Muscle of back (tissue), 13 donors: ENCODE results near the gene NDUFA12. TPM values are rescaled to one million over a fixed set of nuclear protein-coding genes. Genes with fewer than 3 reads are reported as not detected.
A peak's percentile ranks its signal among the peaks of the same experiment; 100 is the strongest.
"Not testable (repeated sequence)": the region's sequence is repeated elsewhere in the genome, so short reads cannot be mapped to it uniquely, and the experiment has no call there.

Experiments used
- DNase-seq, 3 donors: peaks; one replicate each; pipeline versions ENCODE4 v3.0.0 to v3.0.0-alpha.2; 2013
- long read RNA-seq, 9 donors: transcript quantifications; one replicate each; lab custom pipeline, GENCODE V29; 2026
- polyA plus RNA-seq, 10 donors: library from polyadenylated mRNA; unstranded; fragments of 120-200 nt; gene quantifications; one replicate each; pipeline ENCODE4 v1.2.1, GENCODE V29; 2013; ENCODE audit not compliant: insufficient read length in 10 of 10

The NDUFA12 gene
- polyA plus RNA-seq: 100 to 1,000 TPM in 1 of 10 donors, 10 to 100 TPM in 9; 83.3 to 105 (median 90.0) TPM
- long read RNA-seq, donor 1, transcript NDUFA12-201 (4 exons, 635 nt): major isoform, 78 of 109 reads
- long read RNA-seq, donor 1, partial matches to known transcripts: 27 of 109 reads
- long read RNA-seq, donor 1, other reads (novel, unspliced or antisense): 0 of 109 reads
- long read RNA-seq, donor 2, transcript NDUFA12-201 (4 exons, 635 nt): major isoform, 87 of 122 reads
- long read RNA-seq, donor 2, partial matches to known transcripts: 30 of 122 reads
- long read RNA-seq, donor 2, other reads (novel, unspliced or antisense): 0 of 122 reads
- long read RNA-seq, donor 3: 0 reads
- long read RNA-seq, donor 4, transcript NDUFA12-206 (3 exons, 487 nt): minor isoform, 5 of 83 reads
- long read RNA-seq, donor 4, transcript NDUFA12-201 (4 exons, 635 nt): major isoform, 67 of 83 reads
- long read RNA-seq, donor 4, partial matches to known transcripts: 9 of 83 reads
- long read RNA-seq, donor 4, other reads (novel, unspliced or antisense): 0 of 83 reads
- long read RNA-seq, donor 5, transcript NDUFA12-201 (4 exons, 635 nt): major isoform, 110 of 163 reads
- long read RNA-seq, donor 5, partial matches to known transcripts: 41 of 163 reads
- long read RNA-seq, donor 5, other reads (novel, unspliced or antisense): 5 of 163 reads
- long read RNA-seq, donor 6, transcript NDUFA12-201 (4 exons, 635 nt): major isoform, 96 of 133 reads
- long read RNA-seq, donor 6, partial matches to known transcripts: 31 of 133 reads
- long read RNA-seq, donor 6, other reads (novel, unspliced or antisense): 0 of 133 reads
- long read RNA-seq, donor 7, transcript NDUFA12-201 (4 exons, 635 nt): major isoform, 62 of 79 reads
- long read RNA-seq, donor 7, partial matches to known transcripts: 14 of 79 reads
- long read RNA-seq, donor 7, other reads (novel, unspliced or antisense): 0 of 79 reads
- long read RNA-seq, donor 8, transcript NDUFA12-201 (4 exons, 635 nt): major isoform, 57 of 100 reads
- long read RNA-seq, donor 8, partial matches to known transcripts: 41 of 100 reads
- long read RNA-seq, donor 8, other reads (novel, unspliced or antisense): 0 of 100 reads
- long read RNA-seq, donor 9, transcript NDUFA12-201 (4 exons, 635 nt): major isoform, 10 of 13 reads
- long read RNA-seq, donor 9, partial matches to known transcripts: 0 of 13 reads
- long read RNA-seq, donor 9, other reads (novel, unspliced or antisense): 0 of 13 reads

DNA sequence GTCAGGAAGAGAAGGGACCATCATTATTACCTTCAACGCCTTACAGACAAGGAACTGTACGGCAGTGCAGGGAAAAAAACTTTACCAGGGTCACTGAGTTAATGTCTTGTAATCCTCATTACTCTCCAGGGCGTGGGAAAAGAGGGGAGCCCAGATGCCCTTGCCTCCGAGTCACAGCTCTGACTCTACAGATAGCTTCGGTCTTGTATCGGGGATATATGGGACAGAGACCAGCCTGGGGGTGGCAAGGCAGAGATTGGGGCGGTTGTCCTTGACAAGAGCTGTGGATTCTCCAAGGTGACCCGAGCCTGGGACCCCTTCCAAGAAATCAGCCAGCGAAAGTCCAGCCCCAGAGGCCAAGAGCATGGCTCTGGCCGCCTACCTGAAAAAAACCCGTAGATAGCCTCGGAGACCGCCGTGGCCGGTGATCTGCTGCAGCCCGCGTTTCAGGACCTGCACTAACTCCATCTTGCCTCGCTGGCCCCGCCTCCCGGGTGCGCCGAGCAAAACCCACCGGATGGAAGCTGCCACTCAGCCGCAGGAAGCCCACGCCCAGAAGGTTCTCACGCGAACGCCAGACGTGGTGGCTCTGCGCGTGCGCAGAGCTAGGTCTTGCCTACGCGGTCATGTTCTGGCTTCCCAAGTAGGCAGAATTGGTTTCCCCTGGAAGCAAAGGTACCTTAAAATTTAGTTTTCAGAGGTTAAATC, at the start of gene NDUFA12:
Gene NDUFA12 (minus strand): TSS at position 485 of the 708 bp plus-strand sequence. CDS start 17 bp downstream, at position 468.
- DNase-seq: peak; percentile 95 to 98 (median 98)

DNA sequence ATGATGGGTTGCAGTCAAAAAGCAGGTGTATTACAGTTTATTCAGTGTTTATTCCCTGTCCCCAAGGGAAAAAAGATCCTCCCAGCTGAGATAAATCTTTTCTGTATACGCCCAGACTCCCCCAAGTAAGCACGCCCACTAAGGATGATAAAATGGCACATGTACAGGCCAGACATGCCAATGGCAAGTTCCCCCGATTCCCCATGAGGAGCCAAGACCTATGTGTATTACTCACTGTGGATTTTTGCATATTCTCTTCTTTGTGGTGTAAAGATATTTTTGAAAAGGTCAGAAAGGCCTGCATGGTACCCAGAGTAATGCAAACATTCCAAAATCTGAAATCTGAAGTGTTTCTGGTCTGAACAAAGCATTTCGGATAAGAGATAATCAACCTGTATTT, 47.7 kb upstream of the NDUFA12 start:
- DNase-seq: no peak

DNA sequence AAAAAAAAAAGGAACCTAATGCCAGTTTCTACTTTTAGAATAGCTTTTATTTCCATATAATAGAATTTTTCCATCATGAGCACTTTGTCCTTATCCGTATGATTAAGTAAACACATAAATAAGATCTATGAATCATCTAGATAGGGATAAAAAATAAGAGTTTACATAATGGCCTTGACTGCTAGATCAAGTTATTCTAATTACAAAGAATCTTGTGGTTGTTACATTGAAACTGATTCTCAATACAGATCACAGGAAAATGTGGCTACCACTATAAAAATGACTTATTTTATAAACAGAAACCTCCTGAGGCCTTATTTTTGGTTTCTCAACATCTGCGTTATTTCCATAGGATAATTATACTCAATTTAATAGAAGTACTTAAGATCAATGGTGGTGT, 34.4 kb upstream of the NDUFA12 start:
- DNase-seq: no peak

DNA sequence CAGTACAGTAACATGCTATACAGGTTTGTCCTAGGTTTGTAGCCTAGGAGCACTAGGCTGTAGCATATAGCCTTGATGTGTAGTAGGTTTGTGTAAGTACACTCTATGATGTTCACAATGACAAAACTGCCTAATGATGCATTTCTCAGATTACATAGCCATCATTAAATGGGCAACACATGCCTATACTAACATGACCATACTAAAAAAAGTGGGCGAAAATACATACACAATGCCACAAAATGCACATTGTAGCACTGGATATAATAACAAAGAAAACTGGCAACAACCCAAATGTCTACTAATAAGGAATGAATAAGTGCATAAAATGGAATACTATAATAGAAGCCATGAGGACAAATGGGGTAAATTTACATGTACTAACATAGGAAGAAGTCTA, 31.3 kb upstream of the NDUFA12 start:
- DNase-seq: no peak

DNA sequence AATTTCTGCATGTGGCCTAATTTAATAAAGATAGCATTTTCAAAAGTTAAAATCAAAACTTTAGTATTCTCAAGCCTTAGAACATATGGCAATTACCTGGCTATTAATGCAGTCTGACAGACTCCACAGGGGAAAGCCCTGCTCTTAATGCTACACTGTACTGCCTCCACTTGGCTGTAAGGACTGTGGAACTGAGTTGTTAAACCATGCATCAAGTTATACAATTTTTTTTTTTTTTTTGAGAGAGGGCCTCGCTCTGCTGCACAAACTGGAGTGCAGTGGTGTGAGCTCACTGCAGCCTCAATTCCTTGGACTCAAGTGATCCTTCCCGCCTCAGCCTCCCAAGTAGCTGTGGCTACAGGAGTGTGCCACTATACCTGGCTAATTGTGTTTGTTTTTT, 19.0 kb upstream of the NDUFA12 start:
- no peak for DNase-seq

DNA sequence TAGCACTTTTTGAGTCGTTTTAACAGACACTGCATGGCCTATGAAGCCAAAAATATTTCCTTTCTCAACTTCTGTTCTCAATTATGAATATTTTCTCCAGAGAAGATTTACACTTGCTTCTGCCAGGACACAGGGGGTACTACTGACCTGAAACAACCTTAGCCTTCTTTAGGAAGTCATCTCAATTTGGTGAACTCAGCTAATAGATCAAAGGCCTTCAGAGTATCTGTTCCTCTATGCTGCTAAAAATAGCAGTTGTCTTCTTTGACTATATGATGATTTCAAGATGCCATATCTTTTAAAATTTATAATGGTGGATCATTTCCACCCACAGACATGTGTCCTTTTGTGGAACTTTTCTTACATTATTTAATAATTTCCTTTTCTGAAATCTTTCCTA, 14.0 kb upstream of the NDUFA12 start:
- DNase-seq: no peak

DNA sequence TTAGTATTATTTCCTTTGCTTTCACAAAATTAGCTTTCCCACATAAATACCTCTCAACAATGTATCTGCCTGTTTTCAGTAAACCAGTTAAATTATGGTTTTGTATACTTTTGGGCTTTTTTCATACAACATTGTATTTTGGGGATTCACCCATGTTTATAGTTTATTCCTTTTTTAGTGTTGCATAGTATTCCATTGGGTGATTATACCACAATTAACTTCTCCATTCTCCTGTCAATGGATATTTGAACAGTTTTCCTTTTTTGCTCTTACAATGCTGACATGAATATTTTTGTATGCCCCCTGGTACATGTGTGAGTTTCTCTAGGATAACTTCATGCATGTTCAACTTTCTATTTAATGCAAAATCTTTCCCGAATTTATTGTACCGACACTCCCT, 12.6 kb upstream of the NDUFA12 start:
- DNase-seq: no peak

DNA sequence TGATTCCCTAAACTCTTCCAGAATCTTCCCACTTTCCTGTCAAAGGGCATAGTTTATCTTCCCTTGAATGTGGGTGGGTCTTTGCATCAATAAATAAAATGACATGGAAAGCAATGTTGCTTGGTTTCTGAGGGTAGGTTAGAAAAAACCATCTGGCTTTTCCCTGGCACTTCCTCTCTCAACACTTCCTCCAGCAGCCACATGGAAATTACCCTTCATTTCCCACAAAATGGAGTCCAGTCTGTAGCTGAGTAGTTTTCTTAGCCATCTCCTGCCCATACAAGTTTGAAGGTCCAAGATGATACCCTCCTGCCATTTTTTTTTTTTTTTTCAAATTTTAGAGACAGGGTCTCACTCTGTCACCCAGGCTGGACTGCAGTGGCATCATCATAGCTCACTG, 11.1 kb upstream of the NDUFA12 start:
- DNase-seq: no peak

DNA sequence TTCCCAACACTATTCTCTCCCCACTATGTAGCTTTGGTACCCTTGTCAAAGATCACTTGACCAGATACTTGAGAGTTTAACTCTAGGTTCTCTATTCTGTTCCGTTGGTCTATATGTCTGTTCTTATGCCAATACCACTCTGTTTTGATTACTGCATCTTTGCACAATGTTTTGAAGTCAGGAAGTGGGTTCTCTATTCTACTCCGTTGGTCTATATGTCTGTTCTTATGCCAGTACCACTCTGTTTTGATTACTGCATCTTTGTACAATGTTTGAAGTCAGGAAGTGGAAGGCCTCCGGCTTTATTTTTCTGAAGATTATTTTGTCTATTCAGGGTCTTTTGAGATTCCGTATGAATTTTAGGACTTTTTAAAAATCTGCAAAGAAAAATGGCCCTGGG, 2.7 kb upstream of the NDUFA12 start:
- DNase-seq: no peak

DNA sequence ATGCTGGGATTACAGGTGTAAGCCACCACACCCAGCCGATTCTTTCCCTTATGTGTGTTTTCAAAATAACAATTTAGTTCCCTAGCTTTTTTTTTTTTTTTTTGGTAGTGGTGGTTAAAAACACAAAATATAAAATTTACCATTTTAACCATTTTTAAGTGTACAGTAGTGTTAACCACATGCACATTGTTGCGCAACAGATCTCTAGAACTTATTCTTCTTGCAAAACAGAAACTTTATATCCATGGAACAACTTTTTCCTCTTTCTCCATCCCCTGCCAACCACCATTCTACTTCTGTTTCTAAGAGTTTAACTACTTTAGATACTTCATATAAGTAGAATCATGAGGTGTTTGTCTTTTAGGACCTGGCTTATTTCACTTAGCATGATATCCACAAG, 1.1 kb upstream of the NDUFA12 start:
- no peak for DNase-seq

DNA sequence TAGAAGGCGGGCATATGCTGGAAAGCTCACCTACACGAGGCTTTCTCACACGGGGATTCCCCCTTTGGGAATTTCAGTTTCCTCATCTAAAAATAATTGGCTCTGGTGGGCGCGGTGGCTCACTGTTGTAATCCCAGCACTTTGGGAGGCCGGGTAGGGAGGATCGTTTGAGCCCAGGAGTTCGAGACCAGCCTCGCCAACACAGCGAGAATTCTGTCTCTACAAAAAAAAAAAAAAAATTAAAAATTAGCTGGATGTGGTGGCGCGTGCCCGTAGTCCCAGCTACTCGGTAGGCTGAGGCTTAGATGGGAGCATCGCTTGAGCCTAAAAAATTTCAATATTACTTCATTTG, 400 bp upstream of the NDUFA12 start:
- DNase-seq: no peak

DNA sequence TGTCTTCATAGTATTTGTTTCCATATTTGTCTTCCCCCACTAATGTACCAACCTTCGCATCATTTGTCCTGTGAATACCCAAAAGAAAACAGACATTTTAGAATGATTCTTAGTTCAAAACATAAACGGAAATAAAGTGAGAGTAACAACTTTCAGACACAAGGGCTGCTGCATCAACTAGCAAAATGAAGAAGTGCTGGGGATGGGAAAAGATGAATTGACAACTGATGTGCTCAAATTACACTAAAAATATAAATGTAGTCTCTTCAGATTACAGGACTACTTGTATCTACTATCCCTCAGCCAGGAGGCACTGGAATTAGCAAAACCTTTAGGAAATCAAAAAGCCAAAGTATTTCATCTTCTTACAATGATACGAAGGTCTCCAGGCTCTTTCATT, 743 bp downstream of the NDUFA12 start:
- no peak for DNase-seq

DNA sequence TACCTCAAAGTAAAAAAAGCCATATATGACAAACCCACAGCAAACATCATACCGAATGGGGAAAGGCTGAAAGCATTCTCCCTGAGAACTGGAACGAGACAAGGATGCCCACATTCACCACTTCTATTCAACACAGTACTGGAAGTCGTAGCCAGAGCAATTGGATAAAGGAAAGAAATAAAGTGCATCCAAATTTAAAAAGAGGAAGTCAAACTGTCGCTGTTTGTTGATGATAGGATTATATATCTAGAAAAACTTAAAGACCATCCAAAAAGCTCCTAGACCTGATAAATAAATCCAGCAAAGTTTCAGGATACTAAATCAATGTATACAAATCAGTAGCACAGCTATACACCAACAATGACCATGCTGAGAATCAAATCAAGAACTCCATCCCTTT, 5.2 kb downstream of the NDUFA12 start:
- DNase-seq: no peak

DNA sequence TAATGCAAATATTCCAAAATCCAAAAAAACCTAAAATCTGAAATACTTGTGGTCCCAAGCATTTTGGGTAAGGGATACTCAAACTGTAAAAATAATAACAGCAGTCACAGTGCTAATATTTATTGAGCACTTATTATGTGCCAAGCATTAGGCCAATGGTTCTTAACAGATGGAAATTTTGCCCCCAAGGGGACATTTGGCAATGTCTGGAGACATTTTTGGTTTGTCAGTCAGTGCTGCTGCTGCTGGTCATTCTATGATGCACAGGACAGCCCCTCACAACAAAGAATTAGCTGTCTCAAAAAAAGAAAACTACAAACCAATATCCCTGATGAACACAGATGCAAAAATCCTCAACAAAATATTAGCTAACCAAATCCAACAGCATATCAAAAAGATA, 5.8 kb downstream of the NDUFA12 start:
- no peak for DNase-seq

DNA sequence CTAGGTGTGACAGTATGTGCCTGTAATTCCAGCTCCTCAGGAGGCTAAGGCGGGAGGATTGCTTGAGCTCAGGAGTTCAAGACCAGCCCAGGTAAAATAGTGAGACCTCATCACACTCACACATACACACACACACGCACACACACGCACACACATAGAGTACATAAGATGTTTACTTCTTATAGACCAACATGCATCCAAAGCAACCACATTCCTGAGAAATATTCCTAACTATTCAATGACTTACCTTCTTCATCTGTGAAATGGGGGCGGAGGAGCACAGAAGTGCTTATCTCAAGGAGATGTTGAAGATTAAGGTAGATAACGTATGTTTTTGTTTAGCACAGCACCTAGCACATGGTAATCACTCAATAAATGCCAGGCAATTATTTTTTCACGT, 6.4 kb downstream of the NDUFA12 start:
- DNase-seq: no peak

DNA sequence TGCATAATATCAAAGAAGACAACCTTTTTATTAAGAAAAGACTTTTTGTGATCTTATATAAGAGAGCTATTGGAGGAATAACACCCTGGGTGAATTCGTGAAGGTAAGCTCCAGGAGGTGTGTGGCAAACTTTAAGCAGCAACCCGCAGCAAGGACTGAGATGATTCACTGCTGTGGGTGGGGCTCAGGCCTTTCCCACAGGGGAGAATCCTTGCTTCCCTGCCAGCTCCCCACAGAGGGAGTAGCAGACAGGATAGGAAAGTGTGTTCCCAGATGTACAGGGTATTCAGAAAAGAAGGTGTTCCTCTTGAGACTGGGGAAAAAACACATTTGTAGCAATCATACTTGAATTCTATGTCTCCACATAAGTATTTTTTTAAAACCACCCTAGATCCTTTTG, 9.2 kb downstream of the NDUFA12 start:
- peak in 1 of 3 donors; percentile 7 for DNase-seq

DNA sequence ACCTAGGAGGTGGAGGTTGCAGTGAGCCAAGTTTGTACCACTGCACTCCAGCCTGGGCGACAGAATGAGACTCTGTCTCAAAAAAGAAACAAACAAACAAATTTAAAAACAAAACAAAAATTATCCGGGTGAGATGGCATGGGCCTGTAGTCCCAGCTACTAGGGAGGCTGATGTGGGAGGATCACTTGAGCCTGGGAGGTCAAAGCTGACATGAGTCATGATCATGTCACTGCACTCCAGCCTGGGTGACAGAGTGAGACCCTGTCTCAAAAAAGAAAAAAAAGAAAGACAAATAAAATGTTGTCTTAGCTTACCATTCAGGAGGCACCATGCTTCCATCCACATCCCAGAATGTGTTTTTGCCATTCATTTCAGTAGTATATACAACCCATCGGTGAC, 9.6 kb downstream of the NDUFA12 start:
- DNase-seq: not testable (repeated sequence)

DNA sequence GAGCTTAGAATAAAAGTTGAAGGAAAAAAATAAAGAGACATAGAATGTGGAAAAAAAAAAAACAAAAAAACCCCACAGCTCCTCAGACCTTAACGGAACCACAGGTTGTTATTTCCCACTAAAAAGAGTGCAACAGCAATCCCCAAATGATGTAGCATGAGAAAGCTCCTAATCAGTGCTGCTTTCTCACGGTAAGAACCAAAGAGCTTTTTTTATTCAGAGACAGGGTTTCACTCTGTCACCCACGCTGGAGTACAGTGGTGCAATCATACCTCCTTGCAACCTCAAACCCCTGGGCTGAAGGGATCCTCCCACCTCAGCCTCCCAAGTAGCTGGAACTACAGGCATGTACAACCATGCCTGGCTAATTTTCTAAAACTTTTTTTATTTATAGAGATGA, 13.3 kb downstream of the NDUFA12 start:
- DNase-seq: no peak

DNA sequence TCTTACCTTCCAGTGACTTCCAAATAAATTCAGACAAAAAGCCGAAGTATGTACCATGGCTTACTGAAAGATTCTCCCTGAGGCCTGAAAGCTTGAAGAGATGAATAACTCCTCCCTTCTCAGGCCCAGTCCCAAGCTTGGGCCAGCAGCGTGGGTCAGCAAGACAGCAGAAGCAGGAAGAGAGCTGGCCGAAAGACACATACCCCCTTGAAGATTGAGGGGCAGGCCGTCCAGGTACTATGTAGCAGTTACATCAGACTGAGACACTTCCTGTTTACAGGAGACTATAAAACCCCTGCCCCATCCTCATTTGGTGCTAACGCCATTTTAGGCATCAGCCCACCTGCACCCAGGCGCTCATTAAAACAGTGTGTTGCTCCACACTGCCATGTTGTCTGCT, 15.0 kb downstream of the NDUFA12 start:
- no peak for DNase-seq

DNA sequence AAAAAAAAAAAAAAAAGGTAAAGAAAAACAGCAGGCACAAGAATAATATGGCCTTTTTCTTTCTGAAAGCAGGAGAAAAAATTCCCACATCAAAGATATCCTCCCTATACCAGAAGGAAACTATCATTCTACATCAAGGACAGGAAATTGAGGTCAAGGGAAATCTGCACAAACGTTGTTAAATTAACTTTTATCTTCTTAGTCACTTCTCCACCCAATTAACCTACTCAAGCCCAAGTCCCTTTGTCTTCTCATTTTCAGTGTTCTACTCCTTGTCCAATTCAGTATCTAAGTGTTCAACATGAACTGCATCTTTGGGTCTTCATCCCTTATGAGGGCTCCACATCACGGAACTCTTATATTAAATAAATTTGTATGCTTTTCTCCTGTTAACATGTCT, 15.7 kb downstream of the NDUFA12 start:
- DNase-seq: no peak

DNA sequence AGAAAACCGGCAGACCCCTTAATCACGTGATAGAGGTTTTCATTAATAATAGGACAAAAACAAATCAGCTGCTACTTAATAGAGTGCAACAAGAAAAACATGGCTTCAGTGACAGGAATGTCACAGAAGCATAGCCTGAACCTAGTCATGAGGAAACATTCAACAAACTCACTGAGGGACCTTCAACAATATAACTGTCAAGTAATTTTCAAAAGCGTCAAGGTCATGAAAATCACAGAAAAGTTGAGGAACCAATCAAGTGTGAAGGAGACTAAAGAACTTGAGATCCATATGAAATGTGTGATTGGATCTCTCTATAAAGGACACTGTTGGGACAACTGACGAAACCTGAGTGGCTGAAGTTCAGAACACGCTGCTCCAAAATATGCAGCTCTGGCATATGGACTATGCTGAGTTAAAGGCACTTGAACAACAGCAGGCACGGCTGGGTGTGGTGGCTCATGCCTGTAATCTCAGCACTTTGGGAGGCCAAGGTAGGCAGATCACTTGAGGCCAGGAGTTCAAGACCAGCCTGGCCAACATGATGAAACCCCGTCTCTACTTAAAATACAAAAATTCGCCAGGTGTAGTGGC, 16.3 kb downstream of the NDUFA12 start:
- no peak for DNase-seq
